KMS-11 (cell line): ENCODE measurements around the gene SSH3.
A peak's percentile ranks its signal among the peaks of the same experiment; 100 is the strongest.

ENCODE experiments used
- H2AFZ ChIP-seq: fragments of 200-600 bp; sonication (generic); 2 replicates; pipeline ENCODE4 v1.6.1; 2016; ENCODE audit warnings: antibody characterized with exemption, mixed run types, low read depth
- H3K27ac ChIP-seq: fragments of 200-600 bp; sonication (generic); 2 replicates; pipeline ENCODE4 v1.6.1; 2016; ENCODE audit warnings: mild to moderate bottlenecking, mixed run types
- H3K27me3 ChIP-seq: fragments of 200-600 bp; sonication (generic); 2 replicates; pipeline ENCODE4 v1.6.1; 2017; ENCODE audit warnings: mild to moderate bottlenecking, low read depth, mixed run types, moderate library complexity; ENCODE audit not compliant: insufficient read depth
- H3K36me3 ChIP-seq: fragments of 200-600 bp; sonication (generic); 2 replicates; pipeline ENCODE4 v1.6.1; 2017; ENCODE audit warnings: mild to moderate bottlenecking, mixed run types; ENCODE audit not compliant: insufficient read depth
- H3K4me1 ChIP-seq: fragments of 200-600 bp; sonication (generic); 2 replicates; pipeline ENCODE4 v1.6.1; 2016; ENCODE audit warnings: mild to moderate bottlenecking, low read depth, mixed run types; ENCODE audit not compliant: poor library complexity, severe bottlenecking
- H3K4me2 ChIP-seq: fragments of 200-600 bp; sonication (generic); 2 replicates; pipeline ENCODE4 v1.7.0; 2016; ENCODE audit warnings: mild to moderate bottlenecking, mixed run types
- H3K4me3 ChIP-seq: fragments of 200-600 bp; sonication (generic); IDR thresholded peaks from 2 replicates; pipeline ENCODE4 v1.6.1; 2017; ENCODE audit warnings: low read depth, low read length, mixed read lengths; ENCODE audit not compliant: insufficient read depth
- H3K79me2 ChIP-seq: fragments of 200-600 bp; sonication (generic); 2 replicates; pipeline ENCODE4 v1.6.1; 2016; ENCODE audit warnings: low read depth, mixed run types; ENCODE audit not compliant: insufficient read depth
- H3K9ac ChIP-seq: fragments of 200-600 bp; sonication (generic); 2 replicates; pipeline ENCODE4 v1.6.1; 2016; ENCODE audit warnings: mild to moderate bottlenecking, mixed run types
- H4K20me1 ChIP-seq: fragments of 200-600 bp; sonication (generic); 2 replicates; pipeline ENCODE4 v1.6.1; 2016; ENCODE audit warnings: mild to moderate bottlenecking, mixed run types; ENCODE audit not compliant: insufficient read depth
- TF ChIP-seq, protein P1 (sequence below): fragments of 200-600 bp; sonication (generic); conservative IDR thresholded peaks from 2 replicates; pipeline ENCODE4 v1.6.1; 2017; ENCODE audit warnings: low read depth, mild to moderate bottlenecking, antibody characterized with exemption, low read length, moderate library complexity, mixed read lengths

Gene SSH3

DNA sequence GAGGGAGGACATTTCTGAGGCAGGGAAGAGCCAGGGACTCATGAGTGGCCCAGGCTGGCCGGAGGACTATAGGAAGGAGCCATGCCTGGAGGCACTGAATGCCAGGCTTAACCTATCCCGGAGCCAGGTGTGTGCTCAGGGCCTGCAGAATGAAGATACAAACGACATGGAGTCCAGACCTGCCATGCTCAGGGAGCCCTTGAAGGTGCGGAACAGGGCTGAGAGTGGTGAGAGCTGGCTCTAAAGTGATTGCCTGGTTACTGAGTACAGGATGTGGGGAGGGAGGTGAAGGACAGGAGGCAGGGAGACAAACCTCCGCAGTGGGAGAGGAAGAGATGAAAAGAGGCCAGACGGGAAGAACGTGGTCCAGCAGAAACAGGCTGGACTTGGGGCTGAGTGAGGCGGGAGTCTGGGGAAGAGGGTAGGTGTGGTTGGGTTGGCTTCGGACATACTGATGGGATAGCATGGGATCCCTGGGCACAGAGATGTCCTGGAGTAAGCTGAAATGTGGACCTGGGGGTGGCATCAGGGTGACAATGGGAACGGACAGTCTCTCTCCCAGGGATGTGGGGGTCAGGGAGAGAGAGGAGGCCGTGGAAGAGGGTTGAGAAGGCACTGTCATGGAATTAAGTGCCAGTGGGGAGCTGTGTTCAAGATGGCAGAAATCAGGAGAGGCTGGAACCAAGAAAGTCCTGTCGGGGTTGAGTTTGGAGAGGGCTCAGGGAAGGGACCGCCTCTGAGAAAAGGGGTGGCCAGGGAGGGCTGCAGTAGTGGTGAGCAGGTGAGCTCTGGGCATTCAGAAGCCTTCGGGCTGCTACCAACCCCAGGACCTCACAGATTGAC is 15.8 kb upstream of the SSH3 start:
- Histone ChIP-seq H4K20me1 (no peaks in the 10 kb centered on the region), H3K9ac (peak overlapping the region; percentile 97), H3K4me3 (no peak overlapping the region), H3K27me3 (no peaks in the 10 kb centered on the region), H3K79me2 (peaks cover 16% of the 10 kb centered on the region), H3K36me3 (0 out of 2 replicates have a peak, but pooled peaks cover 2% of the 10 kb centered on the region), H3K4me1 (peaks cover 27% of the 10 kb centered on the region), H3K4me2 (peak overlapping the region; percentile 83), H3K27ac (peak overlapping the region; percentile 100), H2AFZ (peak overlapping the region; percentile 45; the same call in 1 of the 2 replicates)
- TF ChIP-seq, protein P1, sequence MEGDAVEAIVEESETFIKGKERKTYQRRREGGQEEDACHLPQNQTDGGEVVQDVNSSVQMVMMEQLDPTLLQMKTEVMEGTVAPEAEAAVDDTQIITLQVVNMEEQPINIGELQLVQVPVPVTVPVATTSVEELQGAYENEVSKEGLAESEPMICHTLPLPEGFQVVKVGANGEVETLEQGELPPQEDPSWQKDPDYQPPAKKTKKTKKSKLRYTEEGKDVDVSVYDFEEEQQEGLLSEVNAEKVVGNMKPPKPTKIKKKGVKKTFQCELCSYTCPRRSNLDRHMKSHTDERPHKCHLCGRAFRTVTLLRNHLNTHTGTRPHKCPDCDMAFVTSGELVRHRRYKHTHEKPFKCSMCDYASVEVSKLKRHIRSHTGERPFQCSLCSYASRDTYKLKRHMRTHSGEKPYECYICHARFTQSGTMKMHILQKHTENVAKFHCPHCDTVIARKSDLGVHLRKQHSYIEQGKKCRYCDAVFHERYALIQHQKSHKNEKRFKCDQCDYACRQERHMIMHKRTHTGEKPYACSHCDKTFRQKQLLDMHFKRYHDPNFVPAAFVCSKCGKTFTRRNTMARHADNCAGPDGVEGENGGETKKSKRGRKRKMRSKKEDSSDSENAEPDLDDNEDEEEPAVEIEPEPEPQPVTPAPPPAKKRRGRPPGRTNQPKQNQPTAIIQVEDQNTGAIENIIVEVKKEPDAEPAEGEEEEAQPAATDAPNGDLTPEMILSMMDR = no peak

DNA sequence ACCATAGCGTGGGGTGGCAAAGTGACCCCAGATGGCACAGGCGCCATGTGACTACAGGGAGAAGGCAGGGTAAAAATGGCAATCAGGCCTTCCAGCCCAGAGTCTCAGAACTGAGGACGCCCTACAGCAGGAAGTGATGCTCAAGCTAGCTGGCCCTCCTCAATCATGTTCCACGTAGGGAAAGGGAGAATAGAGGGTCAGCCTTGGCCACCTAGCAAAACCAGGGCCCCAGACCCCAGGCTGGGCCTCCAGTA is 15.2 kb upstream of the SSH3 start:
- Histone ChIP-seq H3K4me3 (no peak overlapping the region), H2AFZ (peak overlapping the region; percentile 45; the same call in 1 of the 2 replicates), H4K20me1 (no peaks in the 10 kb centered on the region), H3K9ac (peak overlapping the region; percentile 97), H3K79me2 (peaks cover 16% of the 10 kb centered on the region), H3K4me1 (peaks cover 27% of the 10 kb centered on the region), H3K27me3 (no peaks in the 10 kb centered on the region), H3K36me3 (0 out of 2 replicates have a peak, but pooled peaks cover 6% of the 10 kb centered on the region), H3K4me2 (peak overlapping the region; percentile 83), H3K27ac (peak overlapping the region; percentile 100)
- TF ChIP-seq, protein P1 = no peak

DNA sequence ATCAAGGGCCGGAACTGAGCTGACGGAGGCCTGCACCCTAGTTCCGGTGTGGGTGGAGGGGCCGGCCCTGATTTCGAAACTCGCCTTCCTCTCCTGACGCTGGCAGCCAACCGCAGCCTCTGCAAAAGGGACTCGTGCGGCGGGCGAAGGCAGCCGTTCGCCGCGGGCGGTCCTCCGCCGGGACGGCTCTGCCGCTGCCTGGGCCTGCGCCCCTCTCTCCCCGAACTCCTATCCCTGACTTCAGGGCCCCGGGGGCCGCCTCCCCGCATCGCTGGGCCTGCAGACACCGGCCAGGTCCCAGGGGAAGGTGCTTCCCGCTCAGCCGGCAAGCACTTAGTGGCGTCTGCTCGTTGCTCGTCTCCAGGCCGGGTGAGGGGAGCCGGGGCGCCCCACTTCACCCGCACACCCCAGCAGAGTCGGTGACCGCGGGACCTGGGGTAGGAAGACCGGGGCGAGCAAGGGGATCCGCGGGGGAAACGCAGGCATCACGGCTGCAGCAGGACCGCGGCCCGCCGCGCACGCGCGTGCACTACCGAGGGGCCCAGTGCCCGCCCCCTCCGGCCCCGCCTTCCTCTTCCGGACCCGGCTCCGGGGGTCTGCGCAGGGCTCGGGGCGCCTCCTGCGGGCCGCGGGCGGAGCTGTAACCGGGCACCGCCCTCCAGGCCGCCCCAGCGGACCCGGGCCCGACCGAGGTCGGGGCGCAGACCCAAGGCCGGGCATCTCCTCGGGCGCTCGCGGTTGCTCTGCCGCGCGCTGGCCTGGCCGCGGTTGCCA is 14.7 kb upstream of the SSH3 start:
- Histone ChIP-seq H3K79me2 (peaks cover 16% of the 10 kb centered on the region), H3K9ac (peak overlapping the region; percentile 97), H3K27me3 (no peaks in the 10 kb centered on the region), H3K4me1 (peaks cover 27% of the 10 kb centered on the region), H4K20me1 (no peaks in the 10 kb centered on the region), H3K4me3 (no peak overlapping the region), H3K4me2 (peak overlapping the region; percentile 83), H3K27ac (peak overlapping the region; percentile 100), H2AFZ (peak overlapping the region; percentile 45; the same call in 1 of the 2 replicates), H3K36me3 (0 out of 2 replicates have a peak, but pooled peaks cover 6% of the 10 kb centered on the region)
- TF ChIP-seq, protein P1 = no peak

DNA sequence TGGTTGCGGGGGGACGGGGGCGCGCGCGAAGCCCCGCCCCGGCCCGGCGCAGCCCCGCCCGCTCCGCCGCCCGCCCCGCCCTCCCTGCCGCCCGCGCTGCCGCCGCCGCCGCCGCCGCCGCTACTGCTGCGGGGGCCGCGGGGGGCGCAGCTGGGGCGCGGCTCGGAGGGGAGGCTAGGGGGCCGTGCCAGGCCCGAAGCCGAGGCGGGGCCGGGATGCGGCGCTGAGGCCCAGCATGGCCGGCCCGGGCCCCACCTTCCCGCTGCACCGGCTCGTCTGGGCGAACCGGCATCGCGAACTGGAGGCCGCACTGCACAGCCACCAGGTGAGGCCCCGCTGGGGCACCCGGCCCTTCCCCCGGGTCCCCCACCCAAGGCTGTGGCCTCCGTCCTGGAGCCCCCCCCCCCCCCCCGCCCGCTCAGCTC is 14.1 kb upstream of the SSH3 start, which contains the start of gene ANKRD13D:
ANKRD13D (plus strand) TSS at position 78 of the 425 bp plus-strand sequence; CDS start at position 236, 158 bp downstream.
- peak within 1 kb of the TSS; percentile 45; the same call in 1 of the 2 replicates for H2AFZ ChIP-seq
- H3K4me1 ChIP-seq = peaks cover 27% of the 10 kb centered on the region
- TF ChIP-seq, protein P1 = no peak
- H3K4me2 ChIP-seq = peak within 1 kb of the TSS; percentile 97
- H3K4me3 ChIP-seq = no peak within 1 kb of the TSS
- H3K27ac ChIP-seq = peak within 1 kb of the TSS; percentile 100
- H4K20me1 ChIP-seq = no peaks in the 10 kb centered on the region
- H3K79me2 ChIP-seq = peaks cover 16% of the 10 kb centered on the region
- H3K36me3 ChIP-seq = 0 out of 2 replicates have a peak, but pooled peaks cover 6% of the 10 kb centered on the region
- H3K9ac ChIP-seq = peak within 1 kb of the TSS; percentile 97
- H3K27me3 ChIP-seq = no peaks in the 10 kb centered on the region
